Inferior parietal cortex (tissue), 1 donor: ENCODE data around the gene SMPDL3A.
"Not testable (repeated sequence)": the region's sequence is repeated elsewhere in the genome, so short reads cannot be mapped to it uniquely, and the experiment has no call there.

ENCODE experiments used
- DNase-seq: peaks from one replicate; pipeline ENCODE4 v3.0.0-alpha.2; 2016; ENCODE audit errors: extremely low spot score

Gene SMPDL3A, protein sequence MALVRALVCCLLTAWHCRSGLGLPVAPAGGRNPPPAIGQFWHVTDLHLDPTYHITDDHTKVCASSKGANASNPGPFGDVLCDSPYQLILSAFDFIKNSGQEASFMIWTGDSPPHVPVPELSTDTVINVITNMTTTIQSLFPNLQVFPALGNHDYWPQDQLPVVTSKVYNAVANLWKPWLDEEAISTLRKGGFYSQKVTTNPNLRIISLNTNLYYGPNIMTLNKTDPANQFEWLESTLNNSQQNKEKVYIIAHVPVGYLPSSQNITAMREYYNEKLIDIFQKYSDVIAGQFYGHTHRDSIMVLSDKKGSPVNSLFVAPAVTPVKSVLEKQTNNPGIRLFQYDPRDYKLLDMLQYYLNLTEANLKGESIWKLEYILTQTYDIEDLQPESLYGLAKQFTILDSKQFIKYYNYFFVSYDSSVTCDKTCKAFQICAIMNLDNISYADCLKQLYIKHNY

GRCh38 chr6:122789182-122790027 is at the start of gene SMPDL3A:
SMPDL3A (plus strand) TSS chr6:122789258; CDS start chr6:122789347, 89 bp downstream.
- DNase-seq, result peak; percentile 76

DNA sequence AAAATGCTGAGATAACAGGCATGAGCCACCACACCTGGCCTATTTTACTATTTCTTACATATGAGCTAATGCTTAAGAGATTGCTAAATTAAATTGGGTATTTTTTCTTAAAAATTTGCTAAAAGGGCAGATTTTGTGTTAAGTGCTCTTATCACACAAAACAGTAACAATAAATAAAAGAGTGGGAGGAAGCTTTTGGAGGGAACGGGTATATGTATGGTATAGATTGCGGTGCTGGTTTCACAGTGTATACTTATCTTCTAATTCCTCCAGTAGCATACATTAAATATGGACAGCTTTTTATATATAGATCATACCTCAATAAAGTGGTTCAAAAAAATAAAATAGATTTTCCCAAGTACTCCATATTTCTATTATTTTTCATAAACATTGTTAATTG is 49.0 kb upstream of the SMPDL3A start:
- DNase-seq, result no peak

DNA sequence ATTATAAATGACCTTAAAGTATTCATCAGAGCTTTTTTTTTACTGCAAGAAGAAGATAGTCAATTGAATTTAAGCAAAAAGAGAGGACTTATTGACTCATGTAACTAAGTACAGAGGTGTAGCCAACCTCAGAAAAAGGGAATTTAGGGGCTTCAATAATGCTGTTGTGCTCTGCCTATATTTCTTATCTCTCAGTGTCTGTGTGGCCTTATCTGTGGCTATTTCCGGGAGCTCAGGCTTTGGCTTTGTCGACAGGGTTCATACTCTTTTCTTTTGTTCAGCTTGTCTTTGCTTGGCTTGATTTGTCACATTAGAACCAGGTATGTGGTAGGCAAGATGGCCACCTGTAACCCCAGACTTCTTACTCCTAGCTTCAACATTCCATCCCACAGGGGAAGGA is 48.1 kb upstream of the SMPDL3A start:
- DNase-seq, result no peak

DNA sequence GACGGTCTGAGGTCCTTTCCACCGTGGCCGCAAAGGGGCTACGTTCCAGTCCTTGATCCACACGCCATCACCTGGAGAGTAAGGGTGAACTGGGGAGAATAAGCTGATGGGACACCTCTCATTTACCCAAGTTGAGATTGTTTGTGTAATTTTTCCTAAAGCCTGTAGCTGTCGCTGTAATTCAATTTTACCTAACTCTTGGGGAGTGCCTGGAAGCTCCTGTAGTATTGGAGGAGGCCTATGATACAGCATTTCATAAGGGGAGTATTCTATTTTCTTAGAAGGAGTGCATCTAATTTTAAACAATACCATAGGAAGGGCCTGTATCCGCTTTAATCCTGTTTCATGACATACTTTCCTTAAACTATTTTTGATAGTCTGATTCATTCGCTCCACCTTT is 44.8 kb upstream of the SMPDL3A start:
- not testable (repeated sequence) for DNase-seq

GRCh38 chr6:122744856-122745255 is 44.2 kb upstream of the SMPDL3A start:
- DNase-seq, result not testable (repeated sequence)

DNA sequence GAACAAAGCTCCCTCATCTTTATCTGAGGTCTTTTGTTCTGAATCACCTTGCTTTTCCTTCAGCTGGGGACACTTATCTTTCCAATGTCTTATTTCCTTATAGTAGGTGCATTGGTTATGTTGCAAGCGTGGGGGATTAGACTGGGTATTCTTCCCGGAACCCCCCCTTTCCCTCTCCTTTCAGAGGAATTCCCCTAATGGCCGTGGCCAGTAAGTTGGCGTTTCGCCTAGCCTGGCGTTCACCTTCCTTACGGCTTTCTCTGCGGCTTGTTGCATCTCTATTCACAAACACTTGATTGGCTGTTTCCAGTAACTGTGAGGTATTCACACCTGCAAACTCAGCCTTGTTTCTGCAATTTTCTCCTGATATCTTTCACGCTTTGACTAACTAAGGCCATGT is 42.4 kb upstream of the SMPDL3A start:
- no peak for DNase-seq

DNA sequence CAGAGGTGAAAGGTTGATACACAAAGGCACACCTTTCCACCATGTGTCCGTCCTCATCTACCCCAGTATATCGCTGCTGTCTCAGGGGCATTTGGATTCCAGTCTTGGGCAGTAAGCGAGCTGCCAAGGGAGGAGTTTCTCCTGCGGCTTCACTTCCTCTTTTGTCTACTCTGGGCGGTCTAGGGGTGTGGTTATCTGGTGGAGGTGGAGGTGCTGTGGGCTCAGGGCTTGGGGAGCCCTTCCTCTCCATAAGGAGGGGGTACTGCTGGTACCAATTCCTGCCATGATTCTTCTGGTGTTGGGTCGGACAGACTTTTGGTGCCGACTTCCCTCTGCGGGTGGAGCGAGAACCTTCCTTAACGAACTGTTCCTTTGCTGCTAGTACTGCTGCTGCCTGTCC is 41.5 kb upstream of the SMPDL3A start:
- no peak for DNase-seq

DNA sequence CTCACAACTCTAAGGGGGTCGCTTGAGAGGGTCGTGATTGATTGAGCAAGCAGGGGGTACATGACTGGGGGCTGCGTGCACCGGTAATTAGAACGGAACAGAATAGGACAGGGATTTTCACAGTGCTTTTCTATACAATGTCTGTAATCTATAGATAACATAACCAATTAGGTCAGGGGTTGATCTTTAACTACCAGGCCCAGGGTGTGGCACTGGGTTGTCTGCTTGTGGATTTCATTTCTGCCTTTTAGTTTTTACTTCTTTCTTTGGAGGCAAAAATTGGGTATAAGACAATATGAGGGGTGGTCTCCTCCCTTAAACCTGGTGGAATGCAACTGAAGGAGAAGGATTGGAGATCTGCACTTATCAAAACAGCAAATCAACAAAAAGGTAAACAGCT is 40.1 kb upstream of the SMPDL3A start:
- DNase-seq, result not testable (repeated sequence)

- no peak for DNase-seq
These were observed 39.5 kb upstream of the SMPDL3A start for GRCh38 chr6:122749451-122750050.

- DNase-seq, result no peak
These were observed 37.7 kb upstream of the SMPDL3A start for GRCh38 chr6:122751326-122751725.

- DNase-seq, result no peak
These were observed 36.6 kb upstream of the SMPDL3A start for GRCh38 chr6:122752459-122752858.

GRCh38 chr6:122753000-122753687 is 35.9 kb upstream of the SMPDL3A start:
- no peak for DNase-seq

GRCh38 chr6:122753688-122754056 is 35.4 kb upstream of the SMPDL3A start:
- DNase-seq, result no peak

- no peak for DNase-seq
These were observed 34.8 kb upstream of the SMPDL3A start for GRCh38 chr6:122754191-122754731.

GRCh38 chr6:122755901-122756300 is 33.2 kb upstream of the SMPDL3A start:
- no peak for DNase-seq

DNA sequence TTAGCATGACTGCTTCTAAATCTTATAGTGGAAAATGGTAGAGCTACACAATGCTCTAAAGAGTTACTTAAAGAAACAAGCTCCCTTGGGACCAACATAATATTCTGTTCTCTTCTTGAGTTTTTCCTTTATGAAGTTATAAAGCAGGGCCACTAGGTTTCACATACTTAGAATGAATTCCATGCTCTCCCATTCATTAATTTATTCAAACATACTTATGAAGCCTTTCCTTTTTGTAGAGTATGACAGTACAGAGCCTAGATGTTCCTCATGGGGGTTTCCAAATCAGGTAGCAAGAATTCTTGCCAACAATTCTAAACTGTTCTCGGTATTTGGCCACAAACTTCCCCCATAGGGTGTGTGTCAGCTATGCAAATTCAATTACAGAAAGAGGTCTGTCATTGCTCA is 30.1 kb upstream of the SMPDL3A start:
- DNase-seq, result no peak

DNA sequence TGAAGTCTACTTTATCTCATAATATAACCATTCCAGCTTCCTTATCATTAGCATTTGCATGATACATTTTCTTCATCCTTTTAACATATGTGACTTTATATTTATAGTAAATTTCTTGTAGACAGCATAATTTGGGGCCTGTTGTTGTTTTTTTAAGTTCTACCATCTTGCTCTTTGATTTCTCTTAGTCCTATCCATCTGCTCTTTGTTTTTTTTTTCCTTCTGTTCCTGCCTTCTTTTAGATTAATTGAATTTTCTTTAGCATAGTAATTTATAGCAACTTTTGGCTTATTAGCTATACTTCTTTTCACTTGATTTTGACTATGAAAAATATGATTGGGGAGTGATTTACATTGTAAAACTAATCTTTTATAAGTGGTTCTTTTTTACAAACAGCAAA is 28.7 kb upstream of the SMPDL3A start:
- DNase-seq, result no peak

DNA sequence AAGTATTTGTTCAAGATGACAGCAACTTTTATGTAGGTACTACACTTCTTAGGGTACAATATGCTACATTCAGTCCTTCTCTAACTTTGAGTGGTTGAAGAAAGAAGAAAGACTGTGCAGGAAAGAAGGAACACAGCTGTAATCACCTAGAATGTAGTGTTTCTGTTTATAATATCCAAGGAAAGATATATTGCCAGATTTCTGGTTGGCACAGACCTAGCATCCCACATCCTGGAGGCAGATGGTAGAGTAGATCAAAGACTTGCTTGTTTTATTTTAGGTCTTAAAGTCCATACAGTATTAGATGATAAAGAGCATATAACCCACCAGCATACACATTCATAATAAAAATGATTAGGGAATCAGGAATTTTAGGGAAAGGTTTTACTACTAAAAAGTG is 22.8 kb upstream of the SMPDL3A start:
- no peak for DNase-seq

- no peak for DNase-seq
These were observed 18.0 kb upstream of the SMPDL3A start for GRCh38 chr6:122770835-122771601.

DNA sequence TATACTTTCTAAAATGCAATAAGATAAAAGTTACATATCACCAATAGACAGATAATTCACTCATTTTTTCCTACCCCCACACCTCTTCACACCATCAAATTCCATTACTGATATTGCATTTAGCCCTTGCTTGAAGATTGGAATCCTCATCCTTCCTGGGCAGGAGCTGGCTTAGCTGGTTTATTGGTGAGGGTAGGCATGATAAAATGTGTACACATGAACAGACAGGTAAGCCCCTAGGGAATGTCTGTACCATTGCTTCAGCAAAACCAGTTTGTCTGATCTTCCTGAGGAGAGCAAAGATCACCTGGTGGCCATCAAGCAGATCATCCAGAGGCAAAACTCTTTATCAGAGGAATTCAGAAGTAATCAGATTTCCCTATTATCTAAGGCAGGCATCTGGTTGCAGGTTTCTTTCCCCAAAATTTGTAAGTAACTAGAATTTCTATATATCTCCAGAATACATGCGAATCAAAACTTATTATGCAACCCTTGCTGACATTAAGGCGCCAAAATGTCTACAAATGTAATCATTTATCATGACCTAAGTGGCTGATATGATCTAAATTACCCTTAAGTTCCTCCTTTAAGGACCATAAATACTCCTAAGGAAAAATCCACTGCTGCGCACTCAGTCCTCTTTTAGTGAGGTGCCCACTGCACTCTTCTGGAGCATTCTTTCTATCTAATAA is 16.2 kb upstream of the SMPDL3A start:
- DNase-seq, result no peak
